K562 (cell line): Measurements from ENCODE around the gene ADAM10. TPM values are rescaled to one million over a fixed set of nuclear protein-coding genes. Genes with fewer than 3 reads are reported as not detected.

ENCODE experiments used
- FOXP1 ChIP-seq: sonication (generic); formaldehyde crosslinking; IDR thresholded peaks from 2 replicates; pipeline ENCODE4 v1.8.0; 2022; ENCODE audit warnings: mild to moderate bottlenecking, missing genetic modification reagents
- HNRNPUL1 ChIP-seq: fragments of 200-400 bp; formaldehyde crosslinking; IDR thresholded peaks from 2 replicates; pipeline ENCODE4 v1.6.1; 2017; ENCODE audit warnings: low read length
- LARP7 ChIP-seq: fragments of 450-650 bp; IDR thresholded peaks from 2 replicates; pipeline ENCODE4 v1.6.1; 2016
- LCOR ChIP-seq: sonication (generic); formaldehyde crosslinking; IDR thresholded peaks from 2 replicates; pipeline ENCODE4 v1.8.0; 2022; ENCODE audit warnings: mild to moderate bottlenecking, missing genetic modification reagents
- NRF1 ChIP-seq, 2 experiments: fragments of 450-650 bp; IDR thresholded peaks in 1 of 2; conservative IDR thresholded peaks in 1 of 2; 2 replicates each; pipeline ENCODE4 v1.6.1; 2014; ENCODE audit warnings: mild to moderate bottlenecking in 2 of 2
- POLR3A ChIP-seq: IDR thresholded peaks from 2 replicates; pipeline ENCODE4 v1.6.1; 2011; ENCODE audit warnings: borderline replicate concordance, mild to moderate bottlenecking, moderate library complexity; ENCODE audit not compliant: insufficient read length, insufficient read depth; ENCODE audit errors: extremely low read depth
- RAD21 ChIP-seq, 2 experiments: fragments of 250-450 bp in 1 of 2; fragments of 450-650 bp in 1 of 2; sonication (Bioruptor Pico) in 1 of 2; formaldehyde crosslinking in 1 of 2; IDR thresholded peaks in 1 of 2; conservative IDR thresholded peaks in 1 of 2; 2 replicates each; pipeline versions ENCODE4 v1.4.0 to v1.8.0; 2020 to 2022; ENCODE audit warnings: mild to moderate bottlenecking in 2 of 2, moderate library complexity in 1 of 2
- SIRT6 ChIP-seq: IDR thresholded peaks from one replicate; pipeline ENCODE4 v1.6.1; 2012; ENCODE audit warnings: low read depth, mild to moderate bottlenecking, control low read depth, inconsistent platforms, low read length, moderate library complexity
- SRSF9 ChIP-seq: fragments of 200-400 bp; formaldehyde crosslinking; IDR thresholded peaks from 2 replicates; pipeline ENCODE4 v1.6.1; 2017; ENCODE audit warnings: low read depth, low read length, borderline replicate concordance
- ZFP30 ChIP-seq: fragments of 250-450 bp; sonication (Bioruptor Pico); IDR thresholded peaks from 2 replicates; pipeline ENCODE4 v1.8.0; 2022; ENCODE audit warnings: moderate library complexity, mild to moderate bottlenecking, inconsistent platforms, borderline replicate concordance
- ZNF444 ChIP-seq: fragments of 250-450 bp; sonication (Bioruptor Pico); IDR thresholded peaks from 2 replicates; pipeline ENCODE4 v1.4.0; 2020; ENCODE audit warnings: mild to moderate bottlenecking, moderate library complexity
- ZNF780A ChIP-seq: fragments of 250-450 bp; sonication (Bioruptor Pico); IDR thresholded peaks from 2 replicates; pipeline ENCODE4 v1.5.0; 2021; ENCODE audit warnings: mild to moderate bottlenecking
- polyA plus RNA-seq, 8 experiments: library from polyadenylated mRNA; depleted of rRNA in 4 of 8; stranded (reverse) in 5 of 8; unstranded in 3 of 8; fragments of >200 nt; fragmentation: Nextera tagmentation in 2 of 8; fragmentation: Illumina TruSeq in 1 of 8; extraction: Ambion mirVana in 2 of 8; extraction: Trizol in 1 of 8; gene quantifications; 2 replicates each; pipeline versions ENCODE4 v1.2.1 to v1.2.3, GENCODE V29; 2011 to 2014; ENCODE audit warnings: inconsistent platforms in 1 of 8, missing spikeins in 1 of 8
- total RNA-seq, 7 experiments: library from RNA; depleted of rRNA in 6 of 7; stranded (reverse); fragments of >200 nt in 6 of 7; fragmentation: Illumina TruSeq in 2 of 7; extraction: Trizol in 2 of 7; gene quantifications; 2 replicates each; pipeline versions ENCODE4 v1.2.1 to v1.2.3, GENCODE V29; 2011 to 2021; ENCODE audit warnings: low replicate concordance in 1 of 7
- TF ChIP-seq, protein P1 (sequence below): fragments of 450-650 bp; IDR thresholded peaks from 2 replicates; pipeline ENCODE4 v1.6.1; 2017; ENCODE audit warnings: antibody characterized with exemption, mild to moderate bottlenecking
- TF ChIP-seq, protein P2 (sequence below): IDR thresholded peaks from 2 replicates; pipeline ENCODE4 v1.6.1; 2012; ENCODE audit warnings: low read depth, low read length, improper control_type of control experiment, borderline replicate concordance
- TF ChIP-seq, protein P3 (sequence below): sonication (generic); formaldehyde crosslinking; IDR thresholded peaks from 2 replicates; pipeline ENCODE4 v1.8.1; 2022; ENCODE audit warnings: missing genetic modification reagents
- TF ChIP-seq, protein P4 (sequence below), 2 experiments: fragments of 250-450 bp in 1 of 2; fragments of 450-650 bp in 1 of 2; sonication (Bioruptor Pico) in 1 of 2; IDR thresholded peaks; 2 replicates each; pipeline versions ENCODE4 v1.6.1 to v1.8.0; 2016 to 2021; ENCODE audit warnings: mild to moderate bottlenecking in 2 of 2, moderate library complexity in 2 of 2, missing compliant biosample characterization in 1 of 2, missing genetic modification characterization in 1 of 2
- TF ChIP-seq, protein P5 (sequence below): sonication (generic); formaldehyde crosslinking; IDR thresholded peaks from 2 replicates; pipeline ENCODE4 v1.8.1; 2023; ENCODE audit warnings: mild to moderate bottlenecking, missing genetic modification reagents

ADAM10 gene
- total and polyA plus RNA-seq, 9 of the 15 experiments (the other 6 are each of a cell fraction or from before 2014, with no cell fraction given): 11.9 to 152 (median 57.3) TPM

DNA sequence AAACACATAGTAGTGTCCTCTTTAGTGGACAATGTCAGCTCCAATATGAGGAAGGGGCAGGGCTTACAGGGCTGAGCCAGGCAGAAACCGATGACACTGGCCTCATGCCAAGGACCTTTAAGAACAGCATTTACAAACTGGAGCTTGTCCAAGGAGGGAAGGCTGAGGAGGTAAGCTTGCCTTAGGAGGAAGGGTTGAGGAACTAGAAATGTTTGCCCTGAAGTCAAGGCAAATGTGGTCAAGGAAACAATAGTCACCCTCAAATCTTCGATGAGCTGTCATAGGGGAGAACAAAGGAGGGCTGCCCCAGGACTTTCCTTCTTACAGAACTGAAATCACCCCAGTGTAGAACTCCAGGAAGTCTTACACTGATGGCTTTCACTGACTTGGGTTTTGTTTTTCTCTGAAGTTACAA, 181.3 kb downstream of the ADAM10 start (continued):
- TF ChIP-seq, protein P1, sequence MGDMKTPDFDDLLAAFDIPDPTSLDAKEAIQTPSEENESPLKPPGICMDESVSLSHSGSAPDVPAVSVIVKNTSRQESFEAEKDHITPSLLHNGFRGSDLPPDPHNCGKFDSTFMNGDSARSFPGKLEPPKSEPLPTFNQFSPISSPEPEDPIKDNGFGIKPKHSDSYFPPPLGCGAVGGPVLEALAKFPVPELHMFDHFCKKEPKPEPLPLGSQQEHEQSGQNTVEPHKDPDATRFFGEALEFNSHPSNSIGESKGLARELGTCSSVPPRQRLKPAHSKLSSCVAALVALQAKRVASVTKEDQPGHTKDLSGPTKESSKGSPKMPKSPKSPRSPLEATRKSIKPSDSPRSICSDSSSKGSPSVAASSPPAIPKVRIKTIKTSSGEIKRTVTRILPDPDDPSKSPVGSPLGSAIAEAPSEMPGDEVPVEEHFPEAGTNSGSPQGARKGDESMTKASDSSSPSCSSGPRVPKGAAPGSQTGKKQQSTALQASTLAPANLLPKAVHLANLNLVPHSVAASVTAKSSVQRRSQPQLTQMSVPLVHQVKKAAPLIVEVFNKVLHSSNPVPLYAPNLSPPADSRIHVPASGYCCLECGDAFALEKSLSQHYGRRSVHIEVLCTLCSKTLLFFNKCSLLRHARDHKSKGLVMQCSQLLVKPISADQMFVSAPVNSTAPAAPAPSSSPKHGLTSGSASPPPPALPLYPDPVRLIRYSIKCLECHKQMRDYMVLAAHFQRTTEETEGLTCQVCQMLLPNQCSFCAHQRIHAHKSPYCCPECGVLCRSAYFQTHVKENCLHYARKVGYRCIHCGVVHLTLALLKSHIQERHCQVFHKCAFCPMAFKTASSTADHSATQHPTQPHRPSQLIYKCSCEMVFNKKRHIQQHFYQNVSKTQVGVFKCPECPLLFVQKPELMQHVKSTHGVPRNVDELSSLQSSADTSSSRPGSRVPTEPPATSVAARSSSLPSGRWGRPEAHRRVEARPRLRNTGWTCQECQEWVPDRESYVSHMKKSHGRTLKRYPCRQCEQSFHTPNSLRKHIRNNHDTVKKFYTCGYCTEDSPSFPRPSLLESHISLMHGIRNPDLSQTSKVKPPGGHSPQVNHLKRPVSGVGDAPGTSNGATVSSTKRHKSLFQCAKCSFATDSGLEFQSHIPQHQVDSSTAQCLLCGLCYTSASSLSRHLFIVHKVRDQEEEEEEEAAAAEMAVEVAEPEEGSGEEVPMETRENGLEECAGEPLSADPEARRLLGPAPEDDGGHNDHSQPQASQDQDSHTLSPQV: peak; percentile 65; the same call in 1 of the 2 replicates
- TF ChIP-seq, protein P2, sequence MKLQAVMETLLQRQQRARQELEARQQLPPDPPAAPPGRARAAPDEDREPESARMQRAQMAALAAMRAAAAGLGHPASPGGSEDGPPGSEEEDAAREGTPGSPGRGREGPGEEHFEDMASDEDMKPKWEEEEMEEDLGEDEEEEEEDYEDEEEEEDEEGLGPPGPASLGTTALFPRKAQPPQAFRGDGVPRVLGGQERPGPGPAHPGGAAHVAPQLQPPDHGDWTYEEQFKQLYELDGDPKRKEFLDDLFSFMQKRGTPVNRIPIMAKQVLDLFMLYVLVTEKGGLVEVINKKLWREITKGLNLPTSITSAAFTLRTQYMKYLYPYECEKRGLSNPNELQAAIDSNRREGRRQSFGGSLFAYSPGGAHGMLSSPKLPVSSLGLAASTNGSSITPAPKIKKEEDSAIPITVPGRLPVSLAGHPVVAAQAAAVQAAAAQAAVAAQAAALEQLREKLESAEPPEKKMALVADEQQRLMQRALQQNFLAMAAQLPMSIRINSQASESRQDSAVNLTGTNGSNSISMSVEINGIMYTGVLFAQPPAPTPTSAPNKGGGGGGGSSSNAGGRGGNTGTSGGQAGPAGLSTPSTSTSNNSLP: no peak
- no peak for TF ChIP-seq LARP7
- TF ChIP-seq, protein P3, sequence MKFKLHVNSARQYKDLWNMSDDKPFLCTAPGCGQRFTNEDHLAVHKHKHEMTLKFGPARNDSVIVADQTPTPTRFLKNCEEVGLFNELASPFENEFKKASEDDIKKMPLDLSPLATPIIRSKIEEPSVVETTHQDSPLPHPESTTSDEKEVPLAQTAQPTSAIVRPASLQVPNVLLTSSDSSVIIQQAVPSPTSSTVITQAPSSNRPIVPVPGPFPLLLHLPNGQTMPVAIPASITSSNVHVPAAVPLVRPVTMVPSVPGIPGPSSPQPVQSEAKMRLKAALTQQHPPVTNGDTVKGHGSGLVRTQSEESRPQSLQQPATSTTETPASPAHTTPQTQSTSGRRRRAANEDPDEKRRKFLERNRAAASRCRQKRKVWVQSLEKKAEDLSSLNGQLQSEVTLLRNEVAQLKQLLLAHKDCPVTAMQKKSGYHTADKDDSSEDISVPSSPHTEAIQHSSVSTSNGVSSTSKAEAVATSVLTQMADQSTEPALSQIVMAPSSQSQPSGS (CRISPR knock-in tag): no peak
- TF ChIP-seq SRSF9: no peak
- TF ChIP-seq ZNF444: no peak
- TF ChIP-seq, protein P4, sequence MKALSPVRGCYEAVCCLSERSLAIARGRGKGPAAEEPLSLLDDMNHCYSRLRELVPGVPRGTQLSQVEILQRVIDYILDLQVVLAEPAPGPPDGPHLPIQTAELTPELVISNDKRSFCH (CRISPR knock-in tag; IDR thresholded peaks at IDR 0.05): no peak
- TF ChIP-seq, protein P4 (tag; IDR thresholded peaks at IDR 0.05): no peak
- TF ChIP-seq, protein P5, sequence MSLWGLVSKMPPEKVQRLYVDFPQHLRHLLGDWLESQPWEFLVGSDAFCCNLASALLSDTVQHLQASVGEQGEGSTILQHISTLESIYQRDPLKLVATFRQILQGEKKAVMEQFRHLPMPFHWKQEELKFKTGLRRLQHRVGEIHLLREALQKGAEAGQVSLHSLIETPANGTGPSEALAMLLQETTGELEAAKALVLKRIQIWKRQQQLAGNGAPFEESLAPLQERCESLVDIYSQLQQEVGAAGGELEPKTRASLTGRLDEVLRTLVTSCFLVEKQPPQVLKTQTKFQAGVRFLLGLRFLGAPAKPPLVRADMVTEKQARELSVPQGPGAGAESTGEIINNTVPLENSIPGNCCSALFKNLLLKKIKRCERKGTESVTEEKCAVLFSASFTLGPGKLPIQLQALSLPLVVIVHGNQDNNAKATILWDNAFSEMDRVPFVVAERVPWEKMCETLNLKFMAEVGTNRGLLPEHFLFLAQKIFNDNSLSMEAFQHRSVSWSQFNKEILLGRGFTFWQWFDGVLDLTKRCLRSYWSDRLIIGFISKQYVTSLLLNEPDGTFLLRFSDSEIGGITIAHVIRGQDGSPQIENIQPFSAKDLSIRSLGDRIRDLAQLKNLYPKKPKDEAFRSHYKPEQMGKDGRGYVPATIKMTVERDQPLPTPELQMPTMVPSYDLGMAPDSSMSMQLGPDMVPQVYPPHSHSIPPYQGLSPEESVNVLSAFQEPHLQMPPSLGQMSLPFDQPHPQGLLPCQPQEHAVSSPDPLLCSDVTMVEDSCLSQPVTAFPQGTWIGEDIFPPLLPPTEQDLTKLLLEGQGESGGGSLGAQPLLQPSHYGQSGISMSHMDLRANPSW (CRISPR knock-in tag): no peak
- TF ChIP-seq NRF1 (conservative IDR thresholded peaks at IDR 0.05 in 1 of 2, IDR thresholded peaks at IDR 0.05 in 1 of 2): 0 out of 4 replicates have a peak, but pooled peaks of 1 of the 2 experiments have one; percentile 25
- no peak for TF ChIP-seq POLR3A
- no peak for TF ChIP-seq SIRT6
- peak in 1 of 2 experiments; percentile 10; a peak in 1 of 4 replicates for TF ChIP-seq RAD21 (CRISPR knock-in tag; conservative IDR thresholded peaks at IDR 0.05 in 1 of 2, IDR thresholded peaks at IDR 0.05 in 1 of 2)
- peak; percentile 59; the same call in 1 of the 2 replicates for TF ChIP-seq LCOR (CRISPR knock-in tag)
- TF ChIP-seq ZFP30 (CRISPR knock-in tag): no peak
- no peak for TF ChIP-seq ZNF780A (CRISPR knock-in tag)
- no peak for TF ChIP-seq FOXP1 (CRISPR knock-in tag)
- no peak for TF ChIP-seq HNRNPUL1
